Daoy (cell line): ENCODE results near the gene RAP1B. TPM values are rescaled to one million over a fixed set of nuclear protein-coding genes. Genes with fewer than 3 reads are reported as not detected.
"Not testable (repeated sequence)": the region's sequence is repeated elsewhere in the genome, so short reads cannot be mapped to it uniquely, and the experiment has no call there.

Experiments
- DNase-seq: peaks from one replicate; pipeline ENCODE4 v3.0.0-alpha.2; 2015; ENCODE audit warnings: low read depth
- total RNA-seq: library from RNA; depleted of rRNA; stranded (reverse); fragments of >200 nt; shearing (Covaris generic); gene quantifications from 2 replicates; pipeline ENCODE4 v1.2.3, GENCODE V29; 2014

Gene RAP1B
- total RNA-seq, 1 experiment from 2014 or later, result 329 TPM

DNA sequence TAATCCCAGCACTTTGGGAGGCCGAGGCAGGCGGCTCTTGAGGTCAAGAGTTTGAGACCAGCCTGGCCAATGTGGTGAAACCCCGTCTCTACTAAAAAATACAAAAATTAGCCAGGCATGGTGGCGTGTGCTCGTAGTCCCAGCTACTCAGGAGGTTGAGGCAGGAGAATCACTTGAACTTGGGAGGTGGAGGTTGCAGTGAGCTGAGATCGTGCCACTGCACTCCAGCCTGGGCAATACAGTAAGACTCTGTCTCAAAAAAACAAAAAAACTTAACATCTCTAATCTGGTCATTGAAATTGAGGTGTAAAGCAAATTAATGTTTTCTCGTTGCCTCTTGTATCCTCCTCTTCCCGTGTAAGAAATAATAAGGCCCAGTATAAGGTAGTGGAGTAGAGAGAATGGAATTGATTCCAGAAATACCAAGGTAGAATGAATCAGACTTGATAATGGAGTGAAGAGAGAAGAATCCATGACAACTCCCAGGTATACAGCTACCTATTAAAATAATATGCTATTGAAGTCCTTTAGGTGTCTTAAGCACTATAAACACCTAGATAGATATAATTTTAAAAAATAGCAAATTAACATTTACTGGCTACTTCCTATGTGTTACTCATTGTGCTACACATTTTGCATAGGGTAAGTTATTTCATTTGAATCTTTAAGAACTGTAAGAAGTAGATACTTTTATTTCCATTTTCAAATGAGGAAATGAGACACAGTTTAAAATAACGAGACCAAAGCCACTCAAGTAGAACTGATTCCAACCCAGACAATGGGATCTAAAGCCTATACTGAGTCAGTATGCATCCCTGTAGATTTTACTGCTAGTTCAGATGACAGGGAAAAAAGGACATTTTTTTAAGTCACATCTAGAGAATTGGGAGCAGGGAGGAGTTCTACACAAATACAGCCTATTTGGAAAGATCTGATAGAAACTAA, 23.2 kb downstream of the RAP1B start:
- no peak for DNase-seq

DNA sequence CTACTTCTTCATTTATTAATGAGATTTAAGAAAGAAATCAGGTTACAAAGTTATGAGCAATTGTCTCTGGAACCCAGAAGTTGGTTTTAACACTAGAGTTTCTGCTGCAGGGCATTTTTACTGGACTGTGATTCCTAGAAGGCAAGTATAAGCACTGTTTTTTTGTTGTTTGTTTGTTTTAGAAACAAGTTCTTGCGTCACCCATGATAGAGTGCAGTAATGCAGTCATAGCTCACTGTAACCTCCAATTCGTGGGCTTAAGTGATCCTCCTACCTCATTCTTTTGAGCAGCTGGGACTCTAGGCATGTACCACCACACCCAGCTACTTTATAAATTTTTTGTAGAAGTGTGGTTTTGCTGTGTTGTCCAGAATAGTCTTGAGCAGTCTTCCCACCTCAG, 25.6 kb downstream of the RAP1B start:
- no peak for DNase-seq

DNA sequence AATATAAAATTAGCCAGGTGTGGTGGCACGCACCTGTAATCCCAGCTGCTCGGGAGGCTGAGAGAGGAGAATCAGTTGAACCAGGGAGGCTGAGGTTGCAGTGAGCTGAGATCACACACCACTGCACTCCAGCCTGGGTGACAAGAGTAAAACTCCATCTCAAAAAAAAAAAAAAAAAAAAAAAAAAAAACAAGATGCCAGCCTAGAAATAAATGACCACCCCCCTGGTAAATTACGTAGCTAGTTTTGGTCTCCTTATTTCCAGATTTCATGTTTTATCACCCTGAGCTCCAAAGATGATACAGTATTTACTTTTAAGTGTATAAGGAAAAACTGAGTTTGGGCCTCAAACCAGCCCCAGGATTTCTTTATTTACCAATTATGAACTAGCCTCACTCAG, 26.7 kb downstream of the RAP1B start:
- not testable (repeated sequence) for DNase-seq

DNA sequence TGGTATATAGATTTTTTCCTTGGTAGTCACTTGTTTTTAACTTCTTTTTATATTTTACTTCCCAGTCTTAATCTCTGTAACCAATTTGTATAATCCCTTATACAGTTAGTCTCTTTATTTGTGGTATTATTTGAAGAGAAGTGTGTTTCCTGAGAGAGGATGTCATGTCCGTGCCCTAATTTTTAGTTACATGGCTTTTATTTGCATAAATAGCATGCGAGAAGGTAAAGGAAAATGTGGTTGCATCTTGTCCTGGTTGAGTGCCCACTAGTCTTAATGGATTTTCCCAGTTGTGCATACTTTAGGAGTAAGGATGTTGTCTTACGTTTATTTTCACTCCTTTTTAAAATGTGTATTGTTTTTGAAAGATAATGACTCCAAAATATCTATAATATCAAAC, 27.5 kb downstream of the RAP1B start:
- DNase-seq, result no peak

DNA sequence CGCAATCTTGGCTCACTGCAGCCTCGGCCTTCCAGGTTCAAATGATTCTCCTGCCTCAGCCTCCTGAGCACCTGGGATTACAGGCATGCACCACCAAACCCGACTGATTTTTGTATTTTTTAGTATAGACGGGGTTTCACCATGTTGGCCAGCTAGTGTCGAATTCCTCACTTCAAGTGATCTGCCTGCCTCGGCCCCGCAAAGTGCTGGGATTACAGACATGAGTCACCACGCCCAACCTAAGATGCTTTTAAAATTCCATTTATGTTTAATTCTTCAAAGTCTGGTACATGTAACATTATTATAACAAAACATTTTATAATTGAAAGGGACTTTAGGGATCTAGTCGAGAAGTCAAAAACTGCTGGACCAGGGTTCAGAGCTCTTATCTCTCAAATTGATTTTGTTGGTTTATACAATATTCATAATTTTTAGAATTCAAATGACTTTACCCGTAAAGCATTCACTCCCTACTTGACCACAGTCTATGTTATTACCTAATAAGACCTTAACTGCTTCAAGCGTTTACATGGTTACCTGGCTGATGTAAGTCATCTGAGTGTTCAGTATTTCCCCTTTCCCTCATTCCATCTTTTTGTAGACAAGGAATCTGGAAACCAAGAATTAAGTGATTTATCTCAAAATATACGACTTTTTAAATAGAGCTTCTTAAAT, 28.2 kb downstream of the RAP1B start:
- peak; percentile 58 for DNase-seq

DNA sequence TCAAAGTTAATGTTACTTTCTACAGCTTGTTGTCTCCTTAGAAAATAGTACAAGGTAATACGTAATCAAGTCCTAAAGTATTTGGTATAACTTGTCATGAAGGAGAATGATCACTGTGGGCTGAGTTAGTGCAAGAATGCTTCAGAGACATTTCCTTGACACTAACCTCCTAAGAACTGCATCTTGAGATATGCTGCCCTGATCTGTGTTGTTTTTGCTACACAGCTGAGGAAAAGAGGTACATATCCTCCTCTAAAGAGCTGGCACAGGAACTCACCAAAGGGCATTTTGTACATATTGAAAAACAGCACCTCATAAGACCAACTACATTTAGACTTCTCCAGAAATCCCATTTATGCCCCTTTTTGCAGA, 28.7 kb downstream of the RAP1B start:
- no peak for DNase-seq

DNA sequence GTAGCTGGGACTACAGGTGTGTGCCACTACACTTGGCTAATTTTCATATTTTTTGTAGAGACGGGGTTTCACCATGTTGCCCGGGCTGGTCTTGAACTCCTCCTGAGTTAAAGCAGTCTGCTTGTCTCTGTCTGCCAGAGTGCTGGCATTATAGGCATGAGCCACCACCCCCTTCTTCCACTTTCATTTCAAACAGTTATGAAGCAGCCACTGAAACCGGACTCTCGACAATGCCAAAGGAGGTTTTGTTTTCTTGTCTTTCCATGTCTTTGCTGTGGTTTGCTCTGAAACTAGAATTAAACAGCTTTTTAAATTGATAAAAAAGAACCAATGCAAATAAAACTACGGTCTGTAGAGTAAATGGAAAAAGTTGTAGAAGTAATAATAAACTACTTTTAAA, 30.4 kb downstream of the RAP1B start:
- DNase-seq, result no peak

DNA sequence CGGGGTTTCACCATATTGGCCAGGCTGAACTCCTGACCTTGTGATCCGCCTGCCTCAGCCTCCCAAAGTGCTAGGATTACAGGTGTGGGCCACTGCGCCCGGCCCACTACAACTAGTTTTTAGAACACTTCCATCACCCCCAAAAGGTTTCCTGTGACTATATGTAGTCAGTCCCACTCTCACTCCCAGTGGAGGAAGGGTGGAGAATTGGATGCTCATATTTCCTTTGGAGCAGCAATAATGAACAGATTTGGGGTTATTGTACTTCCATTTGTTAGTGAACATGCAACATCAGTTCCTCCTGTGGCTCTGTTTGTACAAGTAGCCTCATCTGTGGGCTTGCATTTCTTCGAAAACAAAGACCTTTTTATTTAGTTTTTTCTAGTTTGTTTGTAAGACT, 35.8 kb downstream of the RAP1B start:
- DNase-seq, result no peak

DNA sequence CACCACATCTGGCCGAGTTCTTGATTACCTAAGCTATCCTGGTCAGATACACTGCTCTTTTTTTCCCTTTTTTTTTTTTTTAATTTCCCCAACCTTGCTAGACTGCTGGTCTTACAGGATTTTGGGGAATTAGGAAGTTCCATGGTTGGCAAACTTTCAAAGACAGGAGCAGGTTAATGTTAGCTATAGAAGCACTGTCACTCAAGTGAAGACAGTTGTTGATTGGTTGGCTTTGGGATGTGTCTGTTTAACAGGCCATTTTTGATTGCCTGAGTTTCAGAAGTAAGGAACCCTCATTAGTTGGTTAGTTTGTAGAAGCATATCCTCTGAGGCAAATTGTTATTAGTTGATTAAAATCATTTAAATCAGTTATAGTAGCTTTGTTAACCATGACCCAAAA, 36.8 kb downstream of the RAP1B start:
- DNase-seq, result no peak

DNA sequence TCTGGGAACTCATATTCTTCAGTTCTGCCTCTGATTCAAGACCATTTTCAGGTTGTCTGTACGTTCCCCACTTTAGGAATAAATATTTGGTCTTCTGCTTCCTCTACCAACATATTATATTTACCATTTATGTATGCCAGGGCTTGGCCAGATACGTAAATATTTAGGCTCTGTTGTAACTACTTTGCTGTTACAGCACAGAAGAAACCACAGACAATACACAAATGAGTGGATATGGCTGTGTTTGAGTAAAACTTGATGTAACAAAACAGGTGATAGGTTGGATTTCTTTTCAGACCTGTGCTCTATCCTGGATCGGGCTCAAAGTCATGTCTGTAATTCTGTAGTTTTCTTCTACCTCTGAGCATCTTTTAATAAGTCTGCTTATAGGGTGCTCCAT, 37.5 kb downstream of the RAP1B start:
- DNase-seq, result no peak

DNA sequence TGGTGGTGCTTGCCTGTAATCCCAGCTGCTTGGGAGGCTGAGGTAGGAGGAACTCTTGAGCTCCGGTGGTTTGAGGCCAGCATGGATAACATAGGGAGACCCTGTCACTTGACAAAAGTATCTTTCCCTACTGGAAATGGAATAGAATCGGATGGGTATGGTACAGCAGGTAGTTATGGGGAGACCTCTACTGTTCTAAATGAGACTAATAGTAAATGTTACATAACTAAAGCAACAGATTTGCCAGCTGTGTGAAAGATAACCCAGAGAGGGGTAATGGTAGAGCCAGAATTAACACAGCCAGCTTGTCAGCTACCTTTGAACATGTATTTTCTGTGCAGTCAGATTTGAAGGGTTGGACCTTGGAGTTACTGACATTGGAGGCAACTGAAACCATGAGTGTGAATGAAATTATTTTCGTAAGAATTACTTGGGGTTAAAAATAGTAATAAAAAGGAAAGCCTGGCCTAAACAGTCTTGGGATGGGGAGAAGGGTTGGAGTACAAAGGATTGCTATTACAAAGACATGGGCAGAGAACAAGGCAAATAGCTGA, 54.4 kb downstream of the RAP1B start:
- no peak for DNase-seq

DNA sequence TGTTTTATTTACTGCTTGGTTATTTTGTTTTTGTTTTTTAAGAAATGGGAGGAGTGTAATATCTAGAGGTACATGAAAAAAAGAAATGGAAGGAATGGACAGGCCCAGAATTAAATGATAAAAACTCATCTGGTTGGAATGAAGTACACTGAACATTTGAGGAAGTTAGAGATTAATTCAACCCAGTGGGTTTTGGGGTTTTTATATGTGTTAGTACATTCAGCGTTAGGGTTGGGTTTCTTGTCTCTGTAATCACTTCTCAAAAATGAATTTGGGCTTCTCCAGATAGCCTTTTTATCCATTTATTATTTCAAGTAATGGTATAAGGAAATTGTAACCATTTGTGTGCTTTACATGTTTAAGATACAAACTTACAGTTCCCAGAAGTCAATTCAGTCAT, 56.6 kb downstream of the RAP1B start:
- no peak for DNase-seq

DNA sequence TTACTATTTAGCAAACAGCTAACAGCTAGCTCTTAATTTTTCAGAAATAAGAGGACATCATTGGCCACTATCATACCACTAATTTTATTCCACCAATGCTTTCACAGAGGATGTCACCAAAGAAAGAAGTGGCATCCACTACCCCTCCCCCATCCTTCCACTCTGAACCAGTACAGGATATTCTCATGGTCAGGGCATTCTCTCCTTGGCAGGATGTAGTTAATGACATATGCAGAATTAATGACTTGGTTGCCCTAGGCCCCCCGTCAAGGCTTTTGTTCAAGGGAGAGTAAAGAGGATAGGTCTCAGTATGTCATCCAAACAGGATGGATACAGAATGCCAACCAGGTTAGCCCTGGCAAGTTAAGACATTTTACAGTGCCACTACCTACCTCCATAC, 57.2 kb downstream of the RAP1B start:
- DNase-seq, result peak; percentile 25

DNA sequence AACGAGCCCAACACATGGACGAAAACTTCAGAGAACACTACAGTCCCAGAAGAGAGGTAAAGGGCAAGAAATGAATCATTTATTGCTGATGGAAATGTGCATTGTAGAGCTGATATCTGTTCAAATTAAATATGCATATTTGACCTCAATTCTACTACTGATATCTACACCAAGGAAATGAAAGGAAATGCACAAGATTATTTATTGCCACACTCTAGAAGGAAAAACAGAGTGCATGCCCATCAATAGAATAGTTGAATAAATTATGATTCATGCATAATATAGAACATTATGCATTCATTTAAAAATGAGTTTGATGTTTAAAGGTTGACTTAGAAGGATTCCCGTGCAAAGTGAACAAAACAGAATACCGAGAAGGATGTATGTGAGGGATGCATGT, 60.5 kb downstream of the RAP1B start:
- no peak for DNase-seq

DNA sequence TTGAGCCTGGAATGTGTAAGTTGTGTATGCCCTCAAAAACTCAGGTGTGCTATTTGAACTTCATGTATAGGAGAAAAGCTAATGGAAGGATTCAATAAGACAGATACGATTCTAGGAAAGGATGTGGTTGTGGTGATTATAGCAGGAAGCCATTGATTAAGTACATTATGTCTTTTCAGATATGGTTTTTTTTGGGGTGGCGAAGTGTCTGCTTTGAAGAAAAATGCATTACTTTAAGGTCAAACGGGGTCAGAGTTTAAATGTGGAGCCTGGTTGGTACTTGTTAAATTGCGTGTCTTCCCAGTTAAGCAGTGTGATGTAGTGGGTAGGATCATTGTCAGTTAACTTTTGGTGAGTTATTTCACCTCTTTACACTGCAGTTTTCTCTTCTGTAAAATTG, 63.1 kb downstream of the RAP1B start:
- DNase-seq, result no peak

DNA sequence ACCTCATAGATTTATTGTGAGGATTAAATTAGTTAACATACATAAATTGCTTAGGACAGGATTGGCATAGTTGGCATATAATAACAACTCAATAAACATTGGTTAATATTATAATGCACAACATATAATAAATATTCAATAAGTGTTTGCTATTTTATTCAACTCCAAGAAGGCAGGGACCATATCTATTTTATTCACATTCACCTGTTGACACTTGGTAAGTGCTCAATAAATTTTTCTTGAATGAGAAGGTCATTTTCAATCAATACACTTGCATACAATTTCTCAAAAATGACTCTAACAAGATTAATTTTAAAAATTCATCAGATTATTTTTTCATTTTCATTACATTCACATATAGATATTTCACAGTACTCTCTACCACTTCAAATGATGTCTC, 63.7 kb downstream of the RAP1B start:
- no peak for DNase-seq

DNA sequence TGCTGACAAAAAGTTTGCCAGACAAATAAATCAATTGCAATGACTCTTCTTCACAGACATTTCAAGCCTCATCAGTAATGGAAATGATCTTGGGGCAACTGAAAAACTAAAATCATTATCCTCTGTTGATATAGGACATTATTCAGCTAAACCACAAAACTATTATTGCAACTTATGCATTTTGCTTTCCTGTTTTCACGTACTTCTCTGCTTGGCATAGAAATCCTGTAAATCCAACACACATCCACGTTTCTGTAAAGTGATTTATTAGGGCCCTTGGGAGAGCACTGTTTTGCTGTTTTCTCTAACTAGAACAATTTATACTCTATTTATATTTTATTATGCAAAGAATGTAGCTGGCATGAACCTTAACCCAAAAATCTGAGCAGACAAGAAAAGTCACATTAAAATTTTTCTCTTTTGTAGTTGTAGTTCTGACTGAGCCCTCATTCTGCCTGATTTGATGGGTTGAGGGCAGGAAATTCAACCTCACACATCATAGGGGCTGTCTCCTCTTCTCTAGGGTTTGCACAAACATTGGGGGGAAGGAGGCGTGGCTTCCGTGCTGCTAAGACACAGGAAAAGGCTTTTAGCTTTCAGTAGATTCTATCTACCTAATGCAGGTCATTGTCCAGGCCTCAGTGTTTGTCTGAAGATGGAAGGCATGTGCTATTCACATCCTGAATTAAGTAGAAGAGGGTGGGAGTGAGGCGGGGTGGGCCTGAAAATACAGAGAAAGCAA, 64.6 kb downstream of the RAP1B start:
- DNase-seq, result peak; percentile 53

DNA sequence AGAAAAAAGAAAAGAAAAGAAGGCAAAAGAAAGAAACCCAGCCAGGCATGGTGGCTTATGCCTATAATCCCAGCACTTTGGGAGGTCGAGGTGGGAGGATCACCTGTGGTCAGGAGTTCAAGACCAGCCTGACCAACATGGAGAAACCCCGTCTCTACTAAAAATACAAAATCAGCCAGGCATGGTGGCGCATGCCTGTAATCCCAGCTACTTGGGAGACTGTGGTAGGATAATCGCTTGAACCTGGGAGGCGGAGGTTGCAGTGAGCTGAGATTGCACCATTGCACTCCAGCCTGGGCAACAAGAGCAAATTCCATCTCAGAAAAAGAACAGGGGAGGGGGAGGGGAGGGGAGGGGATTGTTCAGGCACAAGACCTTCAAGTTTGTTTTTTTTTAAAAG, 66.2 kb downstream of the RAP1B start:
- DNase-seq, result not testable (repeated sequence)

DNA sequence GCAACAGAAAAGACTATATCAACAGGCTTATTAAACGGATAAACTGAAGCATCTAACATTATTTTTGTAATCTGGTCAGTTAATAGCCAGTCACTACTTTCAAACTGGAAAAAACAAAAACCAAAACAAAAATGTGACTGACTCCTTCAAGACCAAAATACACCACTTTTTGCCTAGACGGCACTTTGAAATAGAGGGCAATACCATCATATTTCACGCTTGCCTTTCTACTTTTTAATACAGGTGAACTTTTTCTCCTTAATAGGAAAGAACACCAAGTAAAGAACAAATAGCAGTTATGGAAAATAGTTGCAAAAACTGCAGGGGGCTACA, 75.5 kb downstream of the RAP1B start:
- DNase-seq, result no peak

DNA sequence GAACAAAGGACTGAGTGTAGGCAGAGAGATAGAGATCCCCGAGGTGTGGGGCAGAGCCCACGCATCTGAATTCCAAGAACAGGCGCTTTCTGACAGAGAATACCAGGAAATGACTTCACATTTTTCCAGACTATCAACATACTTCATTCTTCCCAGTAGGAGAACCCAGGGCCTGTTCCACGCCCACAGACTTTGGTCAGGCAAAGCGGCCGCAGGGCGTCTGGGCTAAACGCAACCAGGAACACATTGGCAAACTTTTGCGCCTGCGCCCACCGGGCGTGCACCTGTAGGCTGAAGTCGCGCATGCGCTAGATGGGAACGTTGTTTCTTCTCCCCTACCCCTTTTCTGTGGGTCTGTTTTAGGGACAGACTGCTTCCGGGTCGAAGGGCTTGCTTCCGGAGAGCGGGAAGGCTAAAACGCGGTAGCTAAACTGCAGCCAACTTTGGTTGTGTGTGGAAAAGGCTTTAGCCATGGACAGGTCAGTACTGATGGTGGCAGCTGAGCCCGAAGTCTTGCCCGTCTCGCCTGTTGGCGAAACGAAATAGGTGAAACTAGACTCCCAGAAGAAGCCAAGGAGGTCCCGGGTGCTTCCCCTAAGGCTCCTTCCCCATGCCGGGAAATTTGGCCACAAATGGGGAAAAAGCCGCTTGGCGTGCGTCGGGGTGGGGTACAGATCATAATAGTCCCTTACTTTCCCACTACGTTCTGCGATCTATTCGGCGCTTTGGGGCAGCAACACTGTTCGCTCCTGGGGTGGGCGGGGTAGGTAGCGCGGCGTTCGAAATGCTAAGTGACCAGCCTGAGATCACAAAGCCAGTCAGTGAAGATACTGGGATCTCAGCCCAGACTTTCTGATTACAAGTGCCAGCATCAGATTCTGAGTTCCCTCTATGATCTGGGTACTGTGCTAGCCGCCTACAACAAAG, 76.2 kb downstream of the RAP1B start, which contains the start of gene NUP107:
NUP107 (plus strand) TSS at position 384 of the 927 bp plus-strand sequence; CDS start at position 472, 88 bp downstream.
- DNase-seq, result peak; percentile 100

DNA sequence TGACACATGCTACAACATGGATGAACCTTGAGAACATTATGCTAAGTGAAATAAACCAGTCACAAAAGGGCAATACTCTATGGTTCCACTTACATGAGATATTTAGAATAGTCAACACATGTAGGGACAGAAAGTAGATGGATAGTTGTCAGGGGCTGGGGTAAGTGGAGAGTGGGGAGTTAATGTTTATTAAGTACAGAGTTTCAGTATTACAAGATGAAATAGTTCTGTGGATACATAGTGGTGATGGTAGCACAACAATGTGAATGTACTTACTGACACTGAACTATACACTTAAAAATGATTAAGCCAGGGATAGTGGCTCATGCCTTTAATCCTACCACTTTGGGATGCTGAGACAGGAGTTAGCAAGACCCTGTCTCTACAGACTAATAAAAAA, 84.8 kb downstream of the RAP1B start:
- DNase-seq, result no peak
